RPMI7951 (cell line): Measurements from ENCODE around the gene GON7. TPM values are rescaled to one million over a fixed set of nuclear protein-coding genes. Genes with fewer than 3 reads are reported as not detected.
"Not testable (repeated sequence)": the region's sequence is repeated elsewhere in the genome, so short reads cannot be mapped to it uniquely, and the experiment has no call there.

ENCODE experiments used
- DNase-seq: peaks from one replicate; pipeline ENCODE4 v3.0.0-alpha.2; 2012; ENCODE audit warnings: low read depth
- total RNA-seq: library from RNA; depleted of rRNA; stranded (reverse); fragments of >200 nt; shearing (Covaris generic); gene quantifications from 2 replicates; pipeline ENCODE4 v1.2.3, GENCODE V29; 2014; rRNA removed

Gene GON7
- total RNA-seq, 1 experiment from 2014 or later: 35.4 TPM

DNA sequence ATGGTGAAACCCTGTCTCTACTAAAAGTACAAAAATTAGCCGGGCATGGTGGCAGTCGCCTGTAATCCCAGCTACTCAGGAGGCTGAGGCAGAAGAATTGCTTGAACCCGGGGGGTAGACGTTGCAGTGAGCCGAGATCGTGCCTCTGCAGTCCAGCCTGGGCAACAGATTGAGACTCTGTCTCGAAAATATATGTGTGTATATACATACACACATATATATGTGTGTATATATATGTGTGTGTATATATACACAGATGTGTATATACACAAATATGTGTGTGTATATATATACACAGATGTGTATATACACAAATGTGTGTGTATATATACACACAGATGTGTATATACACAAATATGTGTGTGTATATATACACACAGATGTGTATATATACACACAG, 48.5 kb downstream of the GON7 start:
- not testable (repeated sequence) for DNase-seq

DNA sequence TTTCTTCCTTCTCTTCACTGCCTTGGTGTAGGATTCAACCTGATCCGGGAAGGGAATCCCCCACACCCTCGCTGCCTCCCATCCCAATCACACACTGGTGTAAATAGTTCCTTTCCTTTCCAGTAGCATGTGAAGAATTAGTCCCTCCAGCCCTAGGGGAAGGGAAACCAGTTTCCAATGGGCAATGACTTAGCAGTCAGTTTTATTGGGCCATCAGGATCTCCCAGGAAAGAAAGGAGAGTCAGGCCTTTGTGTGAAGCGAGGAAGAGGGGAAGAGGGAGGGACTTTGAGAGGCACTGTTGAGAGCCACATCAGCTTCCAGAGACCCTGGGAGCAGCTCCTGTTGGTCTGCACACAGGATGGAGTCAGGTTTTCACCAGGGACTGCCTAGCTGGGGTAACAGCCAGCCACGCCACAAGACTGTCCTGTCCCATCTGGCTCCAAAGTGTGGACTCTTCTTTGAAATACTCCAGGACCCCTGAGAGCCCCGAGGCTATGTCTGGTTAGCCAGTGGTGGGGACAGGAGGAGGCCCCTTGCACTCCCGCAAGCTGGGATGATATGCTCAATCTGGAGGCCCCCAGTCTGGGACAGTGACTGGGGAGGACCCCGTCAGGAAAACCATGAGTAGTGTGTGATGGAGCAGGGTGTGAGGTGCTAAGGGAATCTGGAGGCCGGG, 50.0 kb downstream of the GON7 start:
- DNase-seq: no peak

DNA sequence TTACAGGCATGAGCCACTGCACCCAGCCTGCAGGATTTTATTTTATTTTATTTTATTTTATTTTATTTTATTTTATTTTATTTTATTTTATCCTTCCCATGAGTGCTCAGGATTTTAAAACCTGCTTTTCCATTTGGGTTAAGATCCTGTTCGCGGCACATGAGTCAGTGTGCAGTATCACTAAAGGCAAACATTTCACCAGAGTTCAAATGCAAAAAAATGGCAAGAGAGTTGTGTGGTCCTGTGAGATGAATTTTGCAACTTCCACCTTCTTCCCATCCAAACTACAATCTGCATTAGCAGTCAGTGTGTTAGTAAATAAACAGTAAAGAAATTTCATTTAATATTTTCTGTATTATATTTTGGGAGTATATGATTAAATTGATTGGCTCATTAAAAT, 51.2 kb downstream of the GON7 start:
- no peak for DNase-seq

DNA sequence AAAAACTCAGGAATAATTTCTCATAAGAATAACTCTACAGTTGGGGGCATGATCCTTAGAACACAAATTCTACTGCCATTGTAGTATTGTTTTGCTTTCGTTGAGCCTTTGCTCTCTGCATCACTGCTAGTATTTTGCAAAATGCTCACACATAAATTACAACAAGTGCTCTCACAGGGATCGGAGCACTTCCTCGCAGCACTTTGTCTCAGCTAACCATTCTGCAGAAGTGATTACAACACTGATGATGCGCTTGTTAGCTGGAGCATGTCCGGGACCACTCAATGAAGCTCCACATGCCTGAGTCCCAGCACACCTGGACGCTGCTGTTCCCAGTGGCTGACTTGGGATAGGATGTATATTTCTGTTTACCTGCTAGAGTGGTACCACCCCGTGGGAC, 53.7 kb downstream of the GON7 start:
- no peak for DNase-seq

Other genes starting within 250 kb of the GON7 start
- 7.7 and 14.0 TPM in 2 replicates for gene ITPK1, start 91.1 kb downstream of the GON7 start, total RNA-seq
- 6.5 and 9.3 TPM in 2 replicates for gene MOAP1, start 22.2 kb downstream of the GON7 start, total RNA-seq
- 10.2 and 15.4 TPM in 2 replicates for gene LYSET, start 21.7 kb downstream of the GON7 start, total RNA-seq
- 59.6 and 71.9 TPM in 2 replicates for gene UBR7, start 191 bp upstream of the GON7 start, total RNA-seq
- gene BTBD7, start 126.0 kb upstream of the GON7 start, total RNA-seq: 9.5 and 11.3 TPM in 2 replicates
- gene COX8C, start 140.1 kb upstream of the GON7 start, total RNA-seq: not detected in 2 replicates
- under 0.01 TPM in 1 of 2 replicates, not detected in the other for gene UNC79, start 223.9 kb upstream of the GON7 start, total RNA-seq